ENCODE results near the gene SLC14A1. TPM values are rescaled to one million over a fixed set of nuclear protein-coding genes. Genes with fewer than 3 reads are reported as not detected.

SLC14A1 gene
- total and polyA plus RNA-seq, 8 donors = 0.20 to 4.2 (median 3.1) TPM; not detected in 3

- Histone ChIP-seq H3K4me3 (no peak overlapping the region), H3K4me1 (peaks cover 0 to 20% (median 4%) of the 10 kb centered on the region in 4 donors), H3K27me3 (peaks cover 0 to 5% (median 0%) of the 10 kb centered on the region in 3 donors), H3K36me3 (no peaks in the 10 kb centered on the region), H3K9me3 (peaks cover 0 to 8% (median 2%) of the 10 kb centered on the region in 4 donors), H3K27ac (no peak overlapping the region)
- DNase-seq = peak; percentile 82 to 92
- WGBS, 5 donors = 9 to 19% (median 14%) methylated on average over 12 of the region's 12 CpGs
- no peak for TF ChIP-seq EP300 (IDR thresholded peaks at IDR 0.05)
- peak in 5 of 7 experiments; percentile 56 to 79 (median 75) for TF ChIP-seq CTCF (IDR thresholded peaks at IDR 0.05)
- intact Hi-C loops (cut with DNase I; ENCODE audit: low total_unique reads) = loop anchor here (10.0 kb wide), 1 partner anchor 184 kb away; no protein-coding TSS in a partner anchor
These were observed 32.8 kb upstream of the SLC14A1 start for GRCh38 chr18:45690975-45691815.

GRCh38 chr18:45691816-45692179 is 32.2 kb upstream of the SLC14A1 start:
- H3K36me3 ChIP-seq = no peaks in the 10 kb centered on the region
- TF ChIP-seq CTCF (IDR thresholded peaks at IDR 0.05) = no peak
- no peak for TF ChIP-seq POLR2AphosphoS5 (IDR thresholded peaks at IDR 0.05)
- no peak for TF ChIP-seq POLR2A (IDR thresholded peaks at IDR 0.05)
- no peak for TF ChIP-seq EP300 (IDR thresholded peaks at IDR 0.05)
- H3K27me3 ChIP-seq = peaks cover 0 to 5% (median 0%) of the 10 kb centered on the region in 3 donors
- H3K9me3 ChIP-seq = peaks cover 0 to 8% (median 2%) of the 10 kb centered on the region in 4 donors
- intact Hi-C loops (cut with DNase I; ENCODE audit: low total_unique reads) = loop anchor here (10.0 kb wide), 1 partner anchor 183 kb away; no protein-coding TSS in a partner anchor
- peaks cover 0 to 20% (median 4%) of the 10 kb centered on the region in 4 donors for H3K4me1 ChIP-seq
- no peak for DNase-seq
- no peak overlapping the region for H3K27ac ChIP-seq
- no peak overlapping the region for H3K4me3 ChIP-seq
- WGBS, 5 donors = 62 to 80% (median 66%) methylated on average over 4 to 7 of the region's 7 CpGs

GRCh38 chr18:45702708-45703265 is 21.2 kb upstream of the SLC14A1 start:
- H3K9me3 ChIP-seq = peaks cover 0 to 11% (median 8%) of the 10 kb centered on the region in 4 donors

More at GRCh38 chr18:45702708-45703265, 21.2 kb upstream of the SLC14A1 start:
- Histone ChIP-seq H3K27ac (no peak overlapping the region), H3K4me1 (no peaks in the 10 kb centered on the region), H3K4me3 (no peak overlapping the region), H3K36me3 (no peaks in the 10 kb centered on the region), H3K27me3 (no peaks in the 10 kb centered on the region)
- TF ChIP-seq EP300 (IDR thresholded peaks at IDR 0.05) (no peak), POLR2A (IDR thresholded peaks at IDR 0.05) (no peak), POLR2AphosphoS5 (IDR thresholded peaks at IDR 0.05) (no peak), CTCF (IDR thresholded peaks at IDR 0.05) (no peak)
- WGBS, 5 donors = 80 to 92% (median 86%) methylated on average over 1 of the region's 1 CpG
- no peak for DNase-seq
- intact Hi-C loops (cut with DNase I; ENCODE audit: low total_unique reads) = no loop called here

All from stomach (tissue), 9 donors.